Caco-2 (cell line): Measurements from ENCODE around the gene CREB5. TPM values are rescaled to one million over a fixed set of nuclear protein-coding genes. Genes with fewer than 3 reads are reported as not detected.

Source experiments
- BruUV-seq: library from RNA; stranded (reverse); fragments of 400-500 nt; replicated peaks from 2 replicates; lab custom pipeline; 2021; lab: Mats Ljungman, UMichigan
- CTCF ChIA-PET: fragments of 300-600 bp; sonication (Branson Sonifier 250); formaldehyde crosslinking; loops from one replicate; lab custom pipeline; 2022; ENCODE audit warnings: antibody characterized with exemption; lab: Charles Lee
- POLR2A ChIA-PET: fragments of 300-600 bp; sonication (Branson Sonifier 250); formaldehyde crosslinking; loops from one replicate; lab custom pipeline; 2022; ENCODE audit warnings: antibody characterized with exemption; lab: Charles Lee
- DNase-seq, 2 experiments: peaks; one replicate each; pipeline versions ENCODE4 v3.0.0 to v3.0.0-alpha.2; 2020 to 2022
- H3K27me3 ChIP-seq: replicated peaks from 2 replicates; pipeline ENCODE4 v1.6.0; 2011; ENCODE audit warnings: low read length; ENCODE audit not compliant: control insufficient read depth, insufficient read depth
- H3K36me3 ChIP-seq: 2 replicates; pipeline ENCODE4 v1.5.1; 2011; ENCODE audit warnings: low read length; ENCODE audit not compliant: control insufficient read depth, insufficient read depth
- H3K4me1 ChIP-seq: fragments of 250-450 bp; sonication (Bioruptor Pico); 2 replicates; pipeline ENCODE4 v1.5.1; 2020; ENCODE audit warnings: mild to moderate bottlenecking
- H3K4me3 ChIP-seq: 2 replicates; pipeline ENCODE4 v1.5.1; 2011; ENCODE audit warnings: low read depth, mild to moderate bottlenecking, control low read depth, low read length
- H3K9me3 ChIP-seq: fragments of 250-450 bp; sonication (Bioruptor Pico); 2 replicates; pipeline ENCODE4 v1.5.1; 2020; ENCODE audit warnings: mild to moderate bottlenecking, moderate library complexity
- H3K27ac Mint-ChIP-seq: one replicate; pipeline ENCODE4 v1.8.0; 2022; ENCODE audit warnings: mixed read lengths; ENCODE audit not compliant: unreplicated experiment
- H3K27me3 Mint-ChIP-seq: one replicate; pipeline ENCODE4 v1.8.0; 2022; ENCODE audit warnings: mixed read lengths; ENCODE audit not compliant: insufficient read depth, unreplicated experiment
- H3K36me3 Mint-ChIP-seq: one replicate; pipeline ENCODE4 v1.8.0; 2022; ENCODE audit warnings: mild to moderate bottlenecking, mixed read lengths; ENCODE audit not compliant: insufficient read depth, unreplicated experiment
- H3K4me1 Mint-ChIP-seq: one replicate; pipeline ENCODE4 v1.8.0; 2022; ENCODE audit warnings: low read depth, mixed read lengths; ENCODE audit not compliant: unreplicated experiment
- H3K4me3 Mint-ChIP-seq: one replicate; pipeline ENCODE4 v1.8.0; 2022; ENCODE audit warnings: mild to moderate bottlenecking, moderate library complexity, mixed read lengths; ENCODE audit not compliant: unreplicated experiment
- H3K9me3 Mint-ChIP-seq: one replicate; pipeline ENCODE4 v1.8.0; 2022; ENCODE audit warnings: mixed read lengths; ENCODE audit not compliant: unreplicated experiment
- intact Hi-C: fragments of 100-400 bp; cut with micrococcal nuclease; formaldehyde crosslinking; loops from one replicate; pipeline ENCODE4 v1.10.0; 2022; ENCODE audit not compliant: unreplicated experiment
- total RNA-seq: library from RNA; stranded (reverse); gene quantifications from 2 replicates; pipeline ENCODE4 v1.2.3, GENCODE V29; 2022
- TF ChIP-seq, protein P1 (sequence below), 2 experiments: fragments of 200-600 bp in 1 of 2; IDR thresholded peaks; 1 replicate in 1 of 2; 2 replicates in 1 of 2; pipeline versions ENCODE4 v1.5.1 to v1.8.0; 2011 to 2022; ENCODE audit warnings: antibody characterized with exemption in 1 of 2, control low read depth in 1 of 2, inconsistent platforms in 1 of 2, low read depth in 1 of 2, low read length in 1 of 2, mild to moderate bottlenecking in 1 of 2, moderate library complexity in 1 of 2; ENCODE audit not compliant: insufficient read depth in 1 of 2, severe bottlenecking in 1 of 2, unreplicated experiment in 1 of 2

The CREB5 gene
- total RNA-seq, 1 experiment from 2014 or later: 9.1 TPM

GRCh38 chr7:28830846-28831245 is 418.5 kb downstream of the CREB5 start:
- no peak overlapping the region for H3K4me3 Mint-ChIP-seq
- TF ChIP-seq, protein P1, sequence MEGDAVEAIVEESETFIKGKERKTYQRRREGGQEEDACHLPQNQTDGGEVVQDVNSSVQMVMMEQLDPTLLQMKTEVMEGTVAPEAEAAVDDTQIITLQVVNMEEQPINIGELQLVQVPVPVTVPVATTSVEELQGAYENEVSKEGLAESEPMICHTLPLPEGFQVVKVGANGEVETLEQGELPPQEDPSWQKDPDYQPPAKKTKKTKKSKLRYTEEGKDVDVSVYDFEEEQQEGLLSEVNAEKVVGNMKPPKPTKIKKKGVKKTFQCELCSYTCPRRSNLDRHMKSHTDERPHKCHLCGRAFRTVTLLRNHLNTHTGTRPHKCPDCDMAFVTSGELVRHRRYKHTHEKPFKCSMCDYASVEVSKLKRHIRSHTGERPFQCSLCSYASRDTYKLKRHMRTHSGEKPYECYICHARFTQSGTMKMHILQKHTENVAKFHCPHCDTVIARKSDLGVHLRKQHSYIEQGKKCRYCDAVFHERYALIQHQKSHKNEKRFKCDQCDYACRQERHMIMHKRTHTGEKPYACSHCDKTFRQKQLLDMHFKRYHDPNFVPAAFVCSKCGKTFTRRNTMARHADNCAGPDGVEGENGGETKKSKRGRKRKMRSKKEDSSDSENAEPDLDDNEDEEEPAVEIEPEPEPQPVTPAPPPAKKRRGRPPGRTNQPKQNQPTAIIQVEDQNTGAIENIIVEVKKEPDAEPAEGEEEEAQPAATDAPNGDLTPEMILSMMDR (IDR thresholded peaks at IDR 0.05; ENCODE audit: insufficient read depth in 1 of 2, low read depth in 1 of 2, low read length in 1 of 2, severe bottlenecking in 1 of 2, unreplicated experiment in 1 of 2): no peak
- H3K27me3 Mint-ChIP-seq: peaks cover 10% of the 10 kb centered on the region
- no peak overlapping the region for H3K27ac Mint-ChIP-seq
- DNase-seq: no peak
- H3K27me3 ChIP-seq: no peaks in the 10 kb centered on the region
- intact Hi-C loops: no loop called here
- BruUV-seq: no TSS peak
- no peaks in the 10 kb centered on the region for H3K9me3 ChIP-seq
- POLR2A ChIA-PET: no interaction called here
- H3K9me3 Mint-ChIP-seq: no peaks in the 10 kb centered on the region
- H3K4me1 ChIP-seq: no peaks in the 10 kb centered on the region
- H3K36me3 Mint-ChIP-seq: no peaks in the 10 kb centered on the region
- H3K36me3 ChIP-seq: no peaks in the 10 kb centered on the region
- CTCF ChIA-PET: no interaction called here
- no peak overlapping the region for H3K4me3 ChIP-seq
- H3K4me1 Mint-ChIP-seq: no peaks in the 10 kb centered on the region

DNA sequence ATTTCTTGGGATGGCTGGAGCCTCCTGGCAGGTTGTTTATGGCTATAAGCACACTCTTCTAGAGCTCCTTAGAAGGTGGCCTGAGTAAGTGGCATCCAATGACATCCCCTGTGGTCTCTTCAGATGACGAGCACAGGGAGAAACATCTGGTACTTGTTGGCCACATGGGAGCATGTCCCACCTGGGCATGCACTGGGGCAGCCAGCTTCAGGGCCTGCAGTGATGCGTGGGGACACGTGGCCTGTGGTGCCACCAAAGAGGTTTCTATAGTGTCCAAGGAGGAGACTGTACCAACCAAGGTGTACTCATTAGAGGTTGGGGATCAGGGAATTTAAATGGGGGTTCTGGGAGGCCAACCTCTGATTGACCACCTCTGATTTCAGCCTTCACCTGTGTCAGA is 420.4 kb downstream of the CREB5 start:
- no TSS peak for BruUV-seq

GRCh38 chr7:28835800-28836199 is 423.5 kb downstream of the CREB5 start:
- ChIA-PET CTCF (no interaction called here), POLR2A (no interaction called here)
- H3K9me3 Mint-ChIP-seq: no peaks in the 10 kb centered on the region
- intact Hi-C loops: no loop called here
- TF ChIP-seq, protein P1 (IDR thresholded peaks at IDR 0.05; ENCODE audit: insufficient read depth in 1 of 2, low read depth in 1 of 2, low read length in 1 of 2, severe bottlenecking in 1 of 2, unreplicated experiment in 1 of 2): no peak
- Histone ChIP-seq H3K36me3 (no peaks in the 10 kb centered on the region), H3K9me3 (no peaks in the 10 kb centered on the region), H3K27me3 (no peaks in the 10 kb centered on the region), H3K4me3 (no peak overlapping the region), H3K4me1 (no peaks in the 10 kb centered on the region)
- DNase-seq: no peak
- H3K27ac Mint-ChIP-seq: no peak overlapping the region
- no peaks in the 10 kb centered on the region for H3K27me3 Mint-ChIP-seq
- no TSS peak for BruUV-seq
- no peak overlapping the region for H3K4me3 Mint-ChIP-seq
- H3K4me1 Mint-ChIP-seq: no peaks in the 10 kb centered on the region
- no peaks in the 10 kb centered on the region for H3K36me3 Mint-ChIP-seq

More for the DNA sequence above, 420.4 kb downstream of the CREB5 start:
- H3K36me3 ChIP-seq: no peaks in the 10 kb centered on the region
- Mint-ChIP-seq H3K4me1 (no peaks in the 10 kb centered on the region), H3K27ac (no peak overlapping the region), H3K27me3 (peaks cover 3% of the 10 kb centered on the region), H3K9me3 (no peaks in the 10 kb centered on the region), H3K36me3 (no peaks in the 10 kb centered on the region), H3K4me3 (no peak overlapping the region)
- DNase-seq: no peak
- CTCF ChIA-PET: no interaction called here
- POLR2A ChIA-PET: interaction anchor here (0.6 kb wide), 1 partner anchor 282 kb away, joined by 3 read pairs; no protein-coding TSS in a partner anchor
- no peaks in the 10 kb centered on the region for H3K4me1 ChIP-seq
- H3K27me3 ChIP-seq: no peaks in the 10 kb centered on the region
- no peaks in the 10 kb centered on the region for H3K9me3 ChIP-seq
- H3K4me3 ChIP-seq: no peak overlapping the region
- intact Hi-C loops: no loop called here
- TF ChIP-seq, protein P1 (IDR thresholded peaks at IDR 0.05; ENCODE audit: insufficient read depth in 1 of 2, low read depth in 1 of 2, low read length in 1 of 2, severe bottlenecking in 1 of 2, unreplicated experiment in 1 of 2): no peak
